Esophagus muscularis mucosa (tissue), 4 donors: ENCODE data around the gene ADGRV1. TPM values are rescaled to one million over a fixed set of nuclear protein-coding genes. Genes with fewer than 3 reads are reported as not detected.

ENCODE experiments used
- DNase-seq: peaks from one replicate; pipeline ENCODE4 v3.0.0-alpha.2; 2017; ENCODE audit errors: extremely low spot score
- H3K27ac ChIP-seq, 4 donors: fragments of 200-600 bp; sonication (generic); replicated peaks in 1 of 4; 1 replicate in 3 of 4; 2 replicates in 1 of 4; pipeline ENCODE4 v1.5.1; 2016 to 2019; ENCODE audit warnings: mild to moderate bottlenecking in 1 of 4
- H3K27me3 ChIP-seq, 4 donors: fragments of 200-600 bp; sonication (generic); one replicate each; pipeline versions ENCODE4 v1.5.1 to v1.6.0; 2016 to 2019
- H3K36me3 ChIP-seq, 4 donors: fragments of 200-600 bp; sonication (generic); one replicate each; pipeline ENCODE4 v1.5.1; 2016 to 2019
- H3K4me1 ChIP-seq, 4 donors: fragments of 200-600 bp; sonication (generic); one replicate each; pipeline ENCODE4 v1.5.1; 2016 to 2019
- H3K4me3 ChIP-seq, 4 donors: fragments of 200-600 bp; sonication (generic); 1 replicate in 2 of 4; 2 replicates in 2 of 4; pipeline ENCODE4 v1.5.1; 2016 to 2019; ENCODE audit warnings: mild to moderate bottlenecking in 4 of 4, moderate library complexity in 1 of 4
- H3K9me3 ChIP-seq, 4 donors: fragments of 200-600 bp; sonication (generic); 1 replicate in 3 of 4; 2 replicates in 1 of 4; pipeline ENCODE4 v1.5.1; 2016 to 2019
- CTCF ChIP-seq, 3 experiments: fragments of 200-600 bp in 2 of 3; fragments of 450-650 bp in 1 of 3; sonication (generic) in 2 of 3; IDR thresholded peaks; one replicate each; pipeline ENCODE4 v1.5.1; 2017 to 2019; ENCODE audit warnings: antibody characterized with exemption in 3 of 3, mild to moderate bottlenecking in 2 of 3, moderate library complexity in 1 of 3
- EP300 ChIP-seq: sonication (generic); formaldehyde crosslinking; IDR thresholded peaks from one replicate; pipeline ENCODE4 v1.6.1; 2017; ENCODE audit warnings: antibody characterized with exemption
- POLR2A ChIP-seq: fragments of 450-650 bp; IDR thresholded peaks from one replicate; pipeline ENCODE4 v1.6.1; 2017; ENCODE audit warnings: antibody characterized with exemption, moderate library complexity, mild to moderate bottlenecking, low read depth
- POLR2AphosphoS5 ChIP-seq, 2 donors: sonication (generic); formaldehyde crosslinking; IDR thresholded peaks; one replicate each; pipeline ENCODE4 v1.6.1; 2017; ENCODE audit warnings: antibody characterized with exemption in 2 of 2
- WGBS: methylation state at CpG from one replicate; pipeline ENCODE4 v1.1.5; 2018; 5-methylcytosine and 5-hydroxymethylcytosine counted together
- intact Hi-C: fragments of 100-400 bp; cut with DNase I; formaldehyde crosslinking; loops from one replicate; pipeline ENCODE4 v1.15.1; 2023
- total RNA-seq, 4 donors: library from RNA; depleted of rRNA; stranded (reverse); fragments of >200 nt; gene quantifications; one replicate each; pipeline versions ENCODE4 v1.1.0 to v1.2.1, GENCODE V29; 2016

ADGRV1 gene
- total RNA-seq, 4 donors from 2014 or later = 0.42 to 1.4 (median 0.54) TPM

GRCh38 chr5:91206103-91206502 lies 647.5 kb downstream of the ADGRV1 start:
- Histone ChIP-seq H3K4me1 (peaks cover 0 to under 1% (median under 1%) of the 10 kb centered on the region in 4 donors), H3K27me3 (no peaks in the 10 kb centered on the region), H3K4me3 (no peak overlapping the region), H3K9me3 (no peaks in the 10 kb centered on the region), H3K36me3 (no peaks in the 10 kb centered on the region), H3K27ac (no peak overlapping the region)
- WGBS = 97% methylated on average over 4 of the region's 5 CpGs
- TF ChIP-seq POLR2AphosphoS5 (IDR thresholded peaks at IDR 0.05) (no peak), CTCF (IDR thresholded peaks at IDR 0.05) (no peak), EP300 (no peak), POLR2A (no peak)
- intact Hi-C loops = no loop called here
- no peak for DNase-seq

- H3K9me3 ChIP-seq = no peaks in the 10 kb centered on the region
- 92% methylated on average over 2 of the region's 2 CpGs for WGBS
- no peak for TF ChIP-seq EP300
- no peak for TF ChIP-seq CTCF (IDR thresholded peaks at IDR 0.05)
- TF ChIP-seq POLR2AphosphoS5 (IDR thresholded peaks at IDR 0.05) = no peak
- no peak for TF ChIP-seq POLR2A
- H3K4me3 ChIP-seq = no peak overlapping the region
- intact Hi-C loops = no loop called here
- no peaks in the 10 kb centered on the region for H3K36me3 ChIP-seq
- H3K27ac ChIP-seq = no peak overlapping the region
- no peaks in the 10 kb centered on the region for H3K27me3 ChIP-seq
- H3K4me1 ChIP-seq = peaks cover 0 to 7% (median 6%) of the 10 kb centered on the region in 4 donors
- no peak for DNase-seq
These were observed 648.1 kb downstream of the ADGRV1 start for GRCh38 chr5:91206734-91207133.

DNA sequence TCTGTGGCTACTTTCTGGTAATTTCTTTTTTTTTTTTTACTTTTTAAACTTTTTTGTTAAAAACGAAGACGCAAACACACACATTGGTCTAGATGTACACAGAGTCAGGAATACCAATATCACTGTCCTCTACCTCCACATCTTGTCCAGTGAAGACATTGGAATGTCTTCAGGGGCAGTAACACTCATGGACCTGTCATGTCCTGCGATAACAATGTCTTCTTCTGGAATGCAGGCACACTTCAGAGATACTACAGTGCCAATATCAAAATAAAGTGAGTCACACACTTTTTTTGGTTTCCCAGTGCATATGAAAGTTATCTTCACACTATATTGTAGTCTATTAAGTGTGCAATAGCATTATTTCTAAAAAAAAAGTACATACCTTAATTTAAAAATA lies 648.7 kb downstream of the ADGRV1 start:
- Histone ChIP-seq H3K27ac (no peak overlapping the region), H3K36me3 (no peaks in the 10 kb centered on the region), H3K27me3 (no peaks in the 10 kb centered on the region), H3K9me3 (no peaks in the 10 kb centered on the region), H3K4me3 (no peak overlapping the region), H3K4me1 (peaks cover 0 to 8% (median 7%) of the 10 kb centered on the region in 4 donors)
- TF ChIP-seq POLR2A = no peak
- no peak for TF ChIP-seq EP300
- TF ChIP-seq CTCF (IDR thresholded peaks at IDR 0.05) = no peak
- no peak for TF ChIP-seq POLR2AphosphoS5 (IDR thresholded peaks at IDR 0.05)
- 93% methylated on average over 3 of the region's 3 CpGs for WGBS
- intact Hi-C loops = no loop called here
- no peak for DNase-seq

- H3K4me3 ChIP-seq = no peak overlapping the region
- H3K4me1 ChIP-seq = peaks cover 0 to 16% (median 10%) of the 10 kb centered on the region in 4 donors
- DNase-seq = no peak
- H3K27ac ChIP-seq = peak overlapping the region in 3 of 4 donors; percentile 16 to 47 (median 34)
- WGBS = 64% methylated on average over 6 of the region's 6 CpGs
- H3K27me3 ChIP-seq = no peaks in the 10 kb centered on the region
- no peaks in the 10 kb centered on the region for H3K36me3 ChIP-seq
- no peaks in the 10 kb centered on the region for H3K9me3 ChIP-seq
- TF ChIP-seq CTCF (IDR thresholded peaks at IDR 0.05) (no peak), EP300 (no peak), POLR2A (no peak), POLR2AphosphoS5 (IDR thresholded peaks at IDR 0.05) (no peak)
- intact Hi-C loops = no loop called here
These were observed 653.6 kb downstream of the ADGRV1 start for GRCh38 chr5:91211997-91212713.
